ENCODE measurements around the gene SMTNL1.

Gene SMTNL1

DNA sequence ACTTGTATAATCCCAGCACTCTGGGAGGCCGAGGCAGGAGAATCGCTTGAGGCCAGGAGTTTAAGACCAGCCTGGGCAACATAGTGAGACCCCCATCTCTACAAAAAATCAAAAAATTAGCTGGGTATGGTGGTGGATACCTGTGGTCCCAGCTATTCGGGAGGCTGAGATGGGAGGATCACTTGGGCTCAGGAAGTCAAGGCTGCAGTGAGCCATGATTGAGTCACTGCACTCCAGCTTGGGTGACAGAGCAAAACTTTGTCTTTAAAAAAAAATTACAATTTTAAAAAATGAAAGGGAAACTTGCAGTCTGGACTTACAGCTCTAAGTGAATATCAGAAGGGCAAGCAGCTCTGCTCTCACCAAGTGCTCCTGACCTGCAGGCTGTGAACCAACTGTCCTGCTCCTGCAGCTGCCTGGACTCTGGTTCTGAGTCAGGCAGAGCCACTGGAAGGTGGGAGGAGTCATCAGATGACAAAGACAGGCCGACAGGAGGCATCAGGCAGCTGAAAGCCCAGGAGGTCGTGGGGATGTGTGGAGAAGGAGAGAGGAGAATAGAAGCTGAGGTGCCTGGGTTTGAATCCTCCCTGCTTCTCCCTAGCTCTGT is 9.6 kb downstream of the SMTNL1 start:
- DNase-seq, result no peak

DNA sequence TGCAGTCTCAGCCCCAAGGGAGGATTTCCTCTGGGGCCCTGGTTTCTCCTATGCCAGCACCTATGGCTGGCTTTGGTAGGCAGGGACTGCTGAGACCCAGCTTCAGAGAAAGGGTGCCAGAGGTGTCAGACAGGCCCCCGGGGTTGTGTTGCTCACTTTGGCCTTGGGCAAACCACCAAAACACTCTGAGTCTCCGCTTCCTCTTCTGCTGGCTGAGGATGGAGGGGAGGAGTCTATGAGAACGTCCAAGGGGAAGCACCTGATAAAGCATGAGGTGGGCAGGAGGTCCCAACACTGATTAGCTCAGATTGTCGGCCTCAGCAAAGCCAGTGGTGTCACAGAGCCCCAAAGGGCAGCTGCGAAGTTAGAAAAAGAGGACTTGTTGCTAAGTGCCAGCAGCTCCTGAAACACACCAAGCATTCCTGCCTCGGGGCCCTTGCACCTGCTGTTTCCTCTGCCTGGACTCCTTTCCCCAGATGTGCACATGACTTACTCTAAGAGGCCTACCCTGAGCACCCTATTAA is 10.5 kb downstream of the SMTNL1 start:
- no peak for DNase-seq

DNA sequence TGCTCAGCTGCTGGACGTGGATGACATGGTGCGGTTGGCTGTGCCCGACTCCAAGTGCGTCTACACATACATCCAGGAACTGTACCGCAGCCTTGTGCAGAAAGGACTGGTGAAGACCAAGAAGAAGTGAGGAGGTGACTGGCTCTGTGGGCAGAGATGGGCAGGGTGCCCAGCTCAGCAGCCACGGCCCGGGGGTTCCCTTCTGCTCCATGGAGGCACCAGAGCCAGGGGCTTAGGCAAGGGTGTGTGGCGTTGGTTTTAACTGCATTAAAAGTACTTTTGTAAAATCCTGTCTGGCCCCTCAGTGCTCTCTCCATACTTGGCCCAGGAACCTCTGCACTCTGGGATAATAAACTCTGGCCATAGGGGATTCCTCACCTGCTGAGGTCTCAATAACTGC is 12.6 kb downstream of the SMTNL1 start:
- DNase-seq, result no peak

DNA sequence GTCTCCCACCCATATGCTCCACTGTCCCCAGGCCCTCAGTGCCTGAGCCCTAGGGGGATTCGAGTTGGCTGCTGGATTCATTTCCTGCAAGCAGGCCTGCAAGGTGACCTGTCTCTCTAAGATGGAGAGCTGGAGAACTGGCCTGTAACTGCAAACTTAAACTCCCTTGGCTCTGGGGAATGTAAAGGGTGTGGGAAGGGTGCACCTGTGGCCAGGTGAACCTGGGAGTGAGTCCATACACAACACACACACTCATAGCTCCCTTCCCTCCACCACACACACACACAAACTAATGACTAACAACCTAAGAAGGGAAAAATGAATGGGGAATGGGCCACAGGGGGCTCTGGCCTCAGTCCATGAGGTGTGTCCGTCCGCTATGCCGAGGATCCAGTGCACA is 14.5 kb downstream of the SMTNL1 start:
- DNase-seq, result no peak

DNA sequence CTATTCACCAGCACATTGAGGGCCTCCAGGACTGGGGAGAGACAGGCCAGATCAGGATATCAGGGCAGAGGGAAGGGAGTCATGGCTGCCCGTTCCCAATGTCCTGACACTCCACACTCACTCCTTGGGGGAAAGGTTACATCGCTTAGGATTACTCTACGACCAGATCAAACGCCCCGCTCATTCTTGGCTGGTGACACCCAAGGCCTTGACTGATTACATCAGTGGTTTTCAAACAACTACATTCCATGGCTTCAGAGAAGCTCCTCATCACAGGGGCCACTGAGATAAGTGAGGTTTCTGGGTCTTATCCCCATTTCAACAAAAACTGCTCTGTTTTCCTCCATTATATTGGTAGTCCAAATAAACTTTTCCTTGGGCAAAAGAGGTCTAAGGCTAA is 15.1 kb downstream of the SMTNL1 start:
- DNase-seq, result no peak

DNA sequence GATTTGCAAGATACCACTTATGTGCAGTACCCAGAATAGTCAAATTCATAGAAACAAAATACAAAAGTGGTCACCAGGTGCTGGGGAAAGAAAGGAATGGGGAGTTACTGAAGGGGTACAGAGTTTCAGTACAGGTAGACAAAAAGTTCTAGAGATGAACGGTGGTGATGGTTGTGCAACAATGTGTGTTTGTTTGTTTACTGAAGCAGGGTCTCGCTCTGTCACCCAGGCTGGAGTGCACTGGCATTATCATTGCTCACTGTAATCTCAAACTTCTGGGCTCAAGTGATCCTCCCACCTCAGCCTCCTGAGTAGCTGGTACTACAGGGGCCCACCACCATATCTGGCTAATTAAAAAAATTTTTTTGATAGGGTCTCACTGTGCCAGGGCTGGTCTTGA is 18.0 kb downstream of the SMTNL1 start:
- DNase-seq, result no peak

DNA sequence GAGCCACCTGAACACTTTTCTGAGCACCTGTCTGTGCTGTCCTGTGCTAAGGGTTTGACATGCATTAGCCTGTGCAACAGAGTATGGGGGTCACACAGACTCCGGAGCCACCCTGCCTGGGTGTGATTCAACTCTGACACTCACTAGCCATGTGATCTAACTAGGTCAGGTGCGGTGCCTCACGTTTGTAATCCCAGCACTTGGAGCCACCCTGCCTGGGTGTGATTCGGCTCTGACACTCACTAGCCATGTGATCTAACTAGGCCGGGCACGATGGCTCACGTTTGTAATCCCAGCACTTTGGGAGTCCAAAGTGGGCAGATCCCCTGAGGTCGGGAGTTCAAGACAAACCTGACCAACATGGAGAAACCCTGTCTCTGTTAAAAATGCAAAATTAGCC is 18.6 kb downstream of the SMTNL1 start:
- no peak for DNase-seq

DNA sequence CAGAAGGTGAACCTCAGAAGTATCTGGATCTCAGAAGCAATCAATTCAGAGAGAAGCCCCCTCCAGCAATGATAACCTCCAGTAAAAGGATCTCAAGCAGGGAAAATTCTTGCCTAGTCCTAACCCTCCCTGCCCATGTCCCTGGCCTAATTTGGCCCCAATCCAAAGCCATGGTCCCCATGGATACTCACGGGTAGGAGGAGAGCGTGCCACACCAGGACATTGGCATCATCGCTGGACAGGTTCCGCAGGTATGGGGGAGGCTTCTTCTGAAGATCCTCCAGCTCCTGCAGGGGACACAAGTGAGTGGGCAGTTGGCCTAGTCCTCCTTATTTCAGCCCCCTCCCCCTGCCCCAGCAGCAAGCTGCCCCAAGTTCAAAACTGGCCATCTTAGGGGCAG is 22.8 kb downstream of the SMTNL1 start:
- DNase-seq, result no peak

DNA sequence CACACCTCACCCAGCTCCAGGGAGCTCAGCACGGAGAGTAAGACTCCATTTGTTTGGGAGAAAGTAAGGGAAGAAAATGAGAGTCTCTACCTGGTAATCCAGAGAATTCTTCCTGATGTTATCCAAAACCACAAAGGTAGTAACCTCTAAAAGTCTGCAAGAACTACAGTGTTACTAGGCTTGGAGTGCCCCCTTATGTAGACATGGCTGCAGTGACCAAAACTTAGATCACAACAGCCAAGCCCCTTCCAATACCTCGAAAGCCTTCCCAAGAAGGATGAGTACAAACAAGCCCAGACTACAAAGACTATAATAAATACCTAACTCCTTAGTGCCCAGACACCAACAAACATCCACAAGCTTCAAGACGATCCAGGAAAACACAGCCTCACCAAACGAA is 25.2 kb downstream of the SMTNL1 start:
- DNase-seq, result no peak

DNA sequence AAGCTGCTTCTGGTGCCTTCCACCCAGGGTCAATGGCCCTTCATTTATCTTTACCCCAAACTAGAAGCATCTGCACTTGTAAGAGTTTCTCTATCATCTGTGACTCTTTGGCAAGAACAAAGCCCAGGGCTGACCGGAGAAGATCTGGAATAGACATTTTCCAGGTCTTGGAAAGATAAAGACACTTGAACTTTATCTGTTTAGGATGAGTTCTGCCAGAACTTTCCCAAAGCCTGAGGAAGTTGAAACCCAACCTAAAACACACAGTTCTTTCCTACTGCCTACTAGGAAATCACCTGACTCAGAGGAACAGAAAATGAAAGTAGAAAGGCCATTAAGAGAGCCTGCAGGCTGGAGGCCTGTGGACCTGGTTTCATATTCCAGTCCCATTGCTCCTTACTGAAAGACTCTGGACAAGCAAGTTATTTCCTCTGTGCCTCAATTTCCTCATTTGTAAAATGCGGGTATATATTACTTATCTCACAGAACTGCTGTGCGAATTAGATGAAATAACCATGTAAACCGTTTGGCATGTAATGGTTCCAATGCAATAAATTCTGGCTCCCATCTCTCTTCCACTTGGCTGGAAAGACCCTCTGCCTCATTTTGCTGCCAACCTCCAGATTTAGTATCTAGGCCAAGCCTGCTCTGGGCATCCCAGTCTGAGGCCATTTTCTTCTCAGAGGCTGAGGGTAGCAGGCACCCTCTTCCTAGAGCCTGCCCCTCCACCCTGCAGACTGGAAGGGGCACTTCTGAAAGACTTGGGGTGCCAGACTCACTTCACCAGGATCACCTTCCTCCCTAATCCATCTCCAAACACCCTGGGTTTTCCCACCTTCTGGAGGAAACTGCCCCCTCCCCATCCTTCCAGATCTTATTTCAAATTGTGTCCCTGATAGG is 28.9 kb downstream of the SMTNL1 start:
- peak; percentile 3 for DNase-seq

DNA sequence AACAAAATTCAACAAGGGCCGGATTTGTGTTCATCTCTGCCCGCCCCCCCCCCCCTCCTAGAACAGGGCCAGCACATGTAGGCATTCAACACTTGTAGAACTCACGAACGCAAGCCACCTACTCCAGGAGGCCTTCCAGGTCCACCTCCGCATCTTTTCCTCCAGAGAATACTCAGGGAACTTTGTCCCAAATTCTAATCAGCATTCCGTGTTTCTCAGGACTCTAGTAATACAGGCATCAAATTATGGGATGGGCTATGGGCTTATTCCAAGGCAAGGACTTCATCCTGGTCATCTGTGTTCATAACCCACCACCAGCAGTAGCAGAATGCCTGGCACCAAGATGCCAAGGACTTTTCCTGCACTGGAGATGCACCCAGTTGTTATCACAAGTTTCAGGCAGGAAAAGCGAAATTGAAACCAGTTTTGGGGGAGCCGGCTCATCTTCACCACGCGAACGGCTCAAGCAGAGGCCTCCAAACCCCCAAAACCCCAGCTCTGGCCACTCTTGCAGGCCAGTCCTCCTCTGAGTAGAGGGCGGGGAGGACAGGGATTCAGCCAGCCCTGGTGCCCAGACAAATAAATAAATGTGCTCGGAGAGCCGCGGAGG is 29.6 kb downstream of the SMTNL1 start:
- no peak for DNase-seq

DNA sequence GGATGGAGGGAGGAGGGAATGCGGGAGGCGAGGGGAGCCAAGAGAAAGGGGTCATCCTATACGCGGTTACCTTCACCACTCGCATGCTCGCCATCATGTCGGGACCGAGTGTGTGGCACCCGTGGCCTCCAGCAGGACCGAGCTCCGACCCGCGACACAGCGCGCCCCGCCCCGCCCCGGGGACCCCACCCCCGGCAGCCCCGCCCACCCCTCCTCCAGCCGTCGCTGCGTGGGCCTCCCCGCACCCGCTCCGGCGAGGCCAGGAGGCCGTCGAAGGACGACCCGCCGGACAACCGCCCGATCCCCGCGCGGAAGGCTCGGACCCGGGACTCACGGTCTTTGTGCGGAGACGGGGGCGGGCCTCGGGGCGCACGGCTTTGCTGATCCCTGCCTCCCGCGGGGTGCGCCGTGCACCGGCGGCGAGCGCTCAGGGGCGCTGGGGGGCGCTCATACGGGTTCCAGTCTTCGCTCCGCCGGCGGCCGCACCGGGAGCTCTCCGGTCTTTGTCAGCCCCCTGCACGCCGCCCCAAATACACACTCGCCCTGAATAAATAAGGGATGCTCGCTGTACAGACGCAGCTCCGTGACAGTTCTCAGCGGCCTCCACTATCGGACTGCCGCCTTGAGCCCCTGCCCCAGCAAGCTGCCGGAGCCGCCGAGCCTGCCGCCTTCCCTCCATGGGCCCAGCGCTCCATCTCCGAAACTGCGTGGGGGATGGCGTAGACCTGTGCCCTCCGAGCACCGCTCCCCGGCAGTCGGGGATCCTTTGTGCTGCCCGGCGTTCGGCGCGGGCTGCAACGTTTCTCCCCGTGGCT is 30.3 kb downstream of the SMTNL1 start, which contains the start of gene UBE2L6:
TSS of gene UBE2L6 (minus strand) at position 158 of the 815 bp plus-strand sequence. CDS start at position 97, 61 bp downstream.
- DNase-seq, result peak; percentile 31

DNA sequence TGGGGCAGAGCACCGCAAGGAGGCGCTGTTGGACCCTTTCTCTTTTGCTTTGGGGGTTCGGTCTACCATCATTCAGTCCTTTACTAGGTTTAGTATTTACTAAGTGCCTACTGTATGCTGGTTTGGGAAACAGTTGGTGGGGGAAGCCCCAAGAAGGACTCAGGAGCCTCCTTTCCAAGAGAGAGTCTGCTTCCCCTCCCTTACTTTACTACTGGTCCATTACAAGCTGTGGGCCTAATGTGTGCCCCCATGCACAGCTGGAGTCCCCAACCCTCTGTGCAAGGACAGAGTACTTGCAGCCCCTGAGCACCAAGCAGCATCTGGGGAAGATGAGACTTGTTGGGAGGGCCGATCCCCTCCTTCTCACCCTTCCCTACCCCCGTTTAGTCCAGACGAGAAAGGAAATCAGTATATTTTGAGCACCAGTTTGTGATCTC is 31.0 kb downstream of the SMTNL1 start:
- DNase-seq, result peak; percentile 69

DNA sequence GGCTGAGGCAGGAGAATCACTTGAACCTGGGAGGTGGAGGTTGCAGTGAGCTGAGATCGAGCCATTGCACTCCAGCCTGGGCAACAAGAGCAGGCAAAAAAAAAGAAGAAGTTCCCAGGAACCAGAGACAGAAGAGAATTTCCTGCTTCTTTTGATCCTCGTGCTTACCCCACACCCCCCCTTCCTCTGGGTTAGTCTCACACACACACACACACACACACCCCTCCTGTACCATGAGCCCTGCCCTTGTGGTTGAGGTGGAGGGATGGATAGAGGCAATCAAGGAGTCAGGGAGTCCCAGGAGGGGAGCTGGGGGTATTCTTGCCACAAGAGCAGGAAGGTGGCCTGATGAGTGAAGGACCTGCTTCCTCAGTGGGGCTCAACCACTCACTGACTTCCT is 34.2 kb downstream of the SMTNL1 start:
- DNase-seq, result no peak

DNA sequence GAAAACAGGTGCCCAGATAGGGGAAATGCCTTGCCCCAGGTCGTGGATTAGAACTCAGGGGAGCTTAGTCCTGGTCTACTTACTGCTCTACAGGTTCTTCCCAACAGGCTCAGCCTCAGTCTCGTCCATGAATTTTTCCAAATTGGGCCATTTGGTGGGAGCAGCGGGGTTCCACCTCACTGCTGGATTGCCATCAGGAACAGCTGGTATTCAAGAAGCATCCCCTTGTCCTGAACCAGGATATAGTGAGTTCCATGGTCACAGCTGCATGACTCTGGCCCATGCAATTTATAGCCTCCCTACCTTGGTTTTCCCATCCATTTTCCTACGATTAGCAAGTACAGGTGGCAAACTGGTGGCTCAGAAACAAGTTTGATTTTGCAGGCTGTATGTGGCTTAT is 36.7 kb downstream of the SMTNL1 start:
- DNase-seq, result no peak

DNA sequence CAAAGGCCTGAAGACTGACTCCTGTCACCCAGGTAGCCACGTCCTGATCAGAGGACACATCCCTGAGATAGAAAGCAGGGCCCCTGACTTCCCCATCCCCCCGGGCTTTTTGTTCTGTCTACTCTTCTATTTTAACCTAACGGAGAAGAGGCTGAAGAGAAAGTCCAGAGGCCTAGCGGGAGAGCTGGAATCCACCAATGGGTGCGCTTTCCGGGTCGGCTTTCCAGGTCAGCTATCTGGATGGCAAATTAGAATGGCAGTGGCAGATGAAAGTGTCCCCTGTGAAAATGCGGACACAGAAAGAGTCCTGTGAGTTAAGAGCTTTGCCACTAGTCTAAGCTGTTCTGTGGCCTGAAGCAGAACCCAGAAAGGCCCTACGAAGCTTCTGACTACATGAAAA is 46.9 kb downstream of the SMTNL1 start:
- DNase-seq, result no peak

DNA sequence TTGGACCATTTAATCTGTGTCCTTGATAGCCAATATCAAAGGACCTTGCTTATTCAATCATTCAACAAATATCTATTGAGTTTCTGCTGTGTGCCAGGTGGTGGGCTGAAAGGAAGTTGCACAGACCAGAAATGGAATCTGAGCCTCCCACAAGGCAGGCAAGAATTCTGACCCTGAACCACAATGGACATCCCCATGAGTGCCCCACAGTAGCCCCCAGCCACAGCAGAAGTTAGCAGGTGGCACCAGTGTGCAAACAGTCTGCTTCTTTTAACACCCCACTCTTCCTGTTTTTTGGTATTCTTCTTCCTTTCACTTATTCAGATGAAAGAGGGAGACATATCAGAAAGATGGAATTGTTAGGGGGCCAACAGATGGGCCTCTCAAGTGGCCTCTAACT is 47.9 kb downstream of the SMTNL1 start:
- no peak for DNase-seq

DNA sequence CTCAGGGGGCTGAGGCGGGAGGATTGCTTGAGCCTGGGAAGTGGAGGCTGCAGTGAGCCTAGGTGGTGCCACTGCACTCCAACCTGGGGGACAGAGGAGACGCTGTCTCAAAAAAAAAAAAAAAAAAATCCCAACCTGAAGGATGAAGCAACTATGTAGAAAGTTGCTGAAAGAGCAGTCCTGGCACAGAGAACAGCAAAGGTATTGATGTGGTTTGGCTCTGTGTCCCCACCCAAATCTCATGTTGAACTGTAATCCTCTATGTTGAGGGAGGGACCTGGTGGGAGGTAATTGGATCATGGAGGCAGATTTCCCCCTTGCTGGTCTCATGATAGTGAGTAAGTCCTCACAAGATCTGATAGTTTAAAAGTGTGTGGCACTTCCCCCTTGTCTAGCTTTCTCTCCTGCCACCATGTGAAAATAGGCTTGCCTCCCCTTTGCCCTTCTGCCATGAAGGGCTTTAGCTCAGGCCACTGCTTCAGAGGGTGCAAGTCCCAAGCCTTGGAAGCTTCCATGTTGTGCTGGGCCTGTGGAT is 49.4 kb downstream of the SMTNL1 start:
- no peak for DNase-seq

DNA sequence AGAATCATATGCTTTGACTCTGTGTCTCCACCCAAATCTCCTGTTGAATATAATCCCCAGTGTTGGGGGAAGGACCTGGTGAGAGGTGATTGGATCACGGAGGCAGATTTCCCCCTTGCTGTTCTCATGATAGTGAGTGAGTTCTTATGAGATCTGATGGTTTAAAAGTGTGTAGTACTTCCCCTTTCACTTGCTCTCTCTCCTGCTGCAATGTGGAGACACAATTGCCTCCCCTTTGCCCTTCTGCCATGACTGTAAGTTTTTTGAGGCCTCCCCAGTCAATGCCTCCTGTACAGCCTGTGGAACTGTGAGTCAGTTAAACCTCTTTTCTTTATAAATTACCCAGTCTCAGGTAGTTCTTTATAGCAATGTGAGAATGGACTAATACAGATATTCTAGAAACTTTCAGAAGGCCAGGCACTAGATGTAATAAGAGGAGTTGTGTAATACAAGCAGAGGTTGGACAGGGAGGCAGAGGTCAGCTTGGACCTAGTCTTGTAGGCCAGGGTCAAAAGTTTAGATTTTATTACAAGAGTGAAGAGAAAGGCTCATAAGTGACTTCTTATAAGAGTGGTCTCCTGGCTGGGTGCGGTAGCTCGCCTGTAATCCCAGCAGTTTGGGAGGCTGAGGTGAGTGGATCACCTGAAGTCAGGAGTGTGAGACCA is 50.8 kb downstream of the SMTNL1 start:
- no peak for DNase-seq

DNA sequence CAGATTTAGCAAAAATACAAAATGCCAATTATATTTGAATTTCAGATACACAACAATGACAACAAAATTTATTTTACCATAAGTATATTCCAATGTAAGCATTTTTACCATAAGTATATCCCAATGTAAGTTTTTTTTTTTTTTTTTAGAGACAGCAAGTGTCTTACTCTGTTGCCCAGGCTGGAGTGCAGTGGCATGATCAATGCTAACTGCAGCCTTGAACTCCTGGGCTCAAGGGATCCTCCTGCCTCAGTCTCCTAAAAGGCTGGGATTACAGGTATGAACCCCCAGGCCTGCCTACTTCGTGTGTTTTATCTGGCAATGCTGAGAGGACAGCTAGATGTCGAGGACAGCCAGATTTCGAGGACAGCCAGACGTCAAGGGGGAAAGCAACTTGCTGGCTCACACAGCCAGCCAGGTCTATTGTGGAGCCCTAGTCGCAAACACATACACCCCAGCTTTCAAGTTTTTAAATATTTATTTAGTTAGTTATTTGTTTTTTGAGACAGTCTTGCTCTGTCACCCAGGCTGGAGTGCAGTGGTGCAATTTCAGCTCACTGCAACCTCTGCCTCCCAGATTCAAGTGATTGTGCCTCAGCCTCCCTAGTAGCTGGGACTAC is 59.0 kb downstream of the SMTNL1 start:
- no peak for DNase-seq

DNA sequence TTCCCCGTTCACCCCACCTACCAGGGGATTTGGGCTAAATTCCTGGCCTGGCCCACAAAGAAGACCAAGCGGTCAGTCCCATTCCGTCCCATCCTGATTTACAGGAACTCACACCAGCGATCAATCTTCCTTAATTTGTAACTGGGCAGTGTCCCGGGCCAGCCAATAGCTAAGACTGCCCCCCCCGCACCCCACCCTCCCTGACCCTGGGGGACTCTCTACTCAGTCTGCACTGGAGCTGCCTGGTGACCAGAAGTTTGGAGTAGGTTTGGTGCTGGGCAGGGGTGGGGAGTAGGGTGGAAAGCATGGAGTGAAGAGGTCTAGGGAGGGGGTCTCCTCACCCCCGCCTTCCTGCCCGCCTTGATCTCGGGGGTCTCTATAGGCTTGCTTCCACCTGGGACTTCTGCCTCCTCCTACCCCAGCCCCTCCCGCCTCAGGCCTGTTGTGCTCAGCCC is 60.1 kb downstream of the SMTNL1 start, which contains the start of gene SERPING1:
TSS of gene SERPING1 (plus strand) at position 225 of the 455 bp plus-strand sequence. CDS start 586 bp downstream, outside the sequence.
- DNase-seq, result no peak

Data from NCI-H1105 (cell line).